ENCODE data around the gene SCUBE1.

Gene SCUBE1

DNA sequence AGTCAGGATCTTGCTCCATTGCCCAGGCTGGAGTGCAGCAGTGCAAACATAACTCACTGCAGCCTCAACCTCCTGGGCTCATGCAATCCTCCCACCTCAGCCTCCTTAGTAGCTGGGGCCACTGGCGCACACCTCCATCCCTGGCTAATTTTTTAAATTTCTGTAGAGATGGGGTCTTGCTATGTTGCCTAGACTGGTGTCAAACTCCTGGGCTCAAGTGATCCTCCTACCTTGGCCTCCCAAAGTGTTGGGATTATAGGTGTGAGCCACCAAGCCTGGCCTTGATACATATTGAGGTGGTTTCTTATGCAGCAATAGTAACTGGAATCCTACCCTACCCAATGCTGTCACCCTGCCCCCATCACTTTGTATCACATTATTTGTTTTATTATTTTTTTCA is 32.4 kb downstream of the SCUBE1 start:
- TF ChIP-seq ZFP30 (CRISPR knock-in tag; IDR thresholded peaks at IDR 0.05) (no peak), TCF4 (CRISPR knock-in tag; IDR thresholded peaks at IDR 0.05; ENCODE audit: borderline replicate concordance) (no peak), OSR1 (CRISPR knock-in tag; IDR thresholded peaks at IDR 0.05) (no peak), TOX (CRISPR knock-in tag; IDR thresholded peaks at IDR 0.05; ENCODE audit: borderline replicate concordance) (no peak), TSHZ2 (CRISPR knock-in tag; IDR thresholded peaks at IDR 0.05) (no peak), ZFP3 (CRISPR knock-in tag; IDR thresholded peaks at IDR 0.05) (no peak), CSDC2 (CRISPR knock-in tag; IDR thresholded peaks at IDR 0.05) (no peak), RARB (CRISPR knock-in tag; IDR thresholded peaks at IDR 0.05) (no peak)
- TF ChIP-seq, protein P1, sequence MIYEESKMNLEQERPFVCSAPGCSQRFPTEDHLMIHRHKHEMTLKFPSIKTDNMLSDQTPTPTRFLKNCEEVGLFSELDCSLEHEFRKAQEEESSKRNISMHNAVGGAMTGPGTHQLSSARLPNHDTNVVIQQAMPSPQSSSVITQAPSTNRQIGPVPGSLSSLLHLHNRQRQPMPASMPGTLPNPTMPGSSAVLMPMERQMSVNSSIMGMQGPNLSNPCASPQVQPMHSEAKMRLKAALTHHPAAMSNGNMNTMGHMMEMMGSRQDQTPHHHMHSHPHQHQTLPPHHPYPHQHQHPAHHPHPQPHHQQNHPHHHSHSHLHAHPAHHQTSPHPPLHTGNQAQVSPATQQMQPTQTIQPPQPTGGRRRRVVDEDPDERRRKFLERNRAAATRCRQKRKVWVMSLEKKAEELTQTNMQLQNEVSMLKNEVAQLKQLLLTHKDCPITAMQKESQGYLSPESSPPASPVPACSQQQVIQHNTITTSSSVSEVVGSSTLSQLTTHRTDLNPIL (CRISPR knock-in tag; IDR thresholded peaks at IDR 0.05; ENCODE audit: low read depth): no peak
- no peak for ATAC-seq

GRCh38 chr22:43310311-43310710 is 32.9 kb downstream of the SCUBE1 start:
- TF ChIP-seq ZNF565 (CRISPR knock-in tag; conservative IDR thresholded peaks at IDR 0.05; ENCODE audit: low read depth): no peak

GRCh38 chr22:43308836-43309235 is 34.3 kb downstream of the SCUBE1 start:
- no peak for ATAC-seq
- no peak for TF ChIP-seq TCF4 (CRISPR knock-in tag; IDR thresholded peaks at IDR 0.05; ENCODE audit: borderline replicate concordance)
- no peak for TF ChIP-seq ISL1 (CRISPR knock-in tag; IDR thresholded peaks at IDR 0.05)
- no peak for TF ChIP-seq ZFP30 (CRISPR knock-in tag; IDR thresholded peaks at IDR 0.05)
- no peak for TF ChIP-seq ESRRG (CRISPR knock-in tag; IDR thresholded peaks at IDR 0.05)
- no peak for TF ChIP-seq PPARA (CRISPR knock-in tag; IDR thresholded peaks at IDR 0.05; ENCODE audit: borderline replicate concordance)
- no peak for TF ChIP-seq TSHZ2 (CRISPR knock-in tag; IDR thresholded peaks at IDR 0.05)
- TF ChIP-seq, protein P1 (CRISPR knock-in tag; IDR thresholded peaks at IDR 0.05; ENCODE audit: low read depth): no peak
- no peak for TF ChIP-seq BACH2 (CRISPR knock-in tag; IDR thresholded peaks at IDR 0.05; ENCODE audit: borderline replicate concordance)
- TF ChIP-seq CSRNP3 (CRISPR knock-in tag; IDR thresholded peaks at IDR 0.05): no peak

More at GRCh38 chr22:43310311-43310710, 32.9 kb downstream of the SCUBE1 start:
- ATAC-seq: no peak

GRCh38 chr22:43308060-43308830 is 34.9 kb downstream of the SCUBE1 start:
- TF ChIP-seq ARNTL (CRISPR knock-in tag; IDR thresholded peaks at IDR 0.05; ENCODE audit: borderline replicate concordance, low read depth): no peak
- no peak for TF ChIP-seq ZFP30 (CRISPR knock-in tag; IDR thresholded peaks at IDR 0.05)
- no peak for TF ChIP-seq ZC3H10 (CRISPR knock-in tag; IDR thresholded peaks at IDR 0.05)
- TF ChIP-seq, protein P1 (CRISPR knock-in tag; IDR thresholded peaks at IDR 0.05; ENCODE audit: low read depth): no peak
- TF ChIP-seq CSRNP3 (CRISPR knock-in tag; IDR thresholded peaks at IDR 0.05): no peak
- no peak for TF ChIP-seq ZNF70 (CRISPR knock-in tag; IDR thresholded peaks at IDR 0.05)
- no peak for TF ChIP-seq ZNF8 (CRISPR knock-in tag; IDR thresholded peaks at IDR 0.05)
- TF ChIP-seq, protein P2, sequence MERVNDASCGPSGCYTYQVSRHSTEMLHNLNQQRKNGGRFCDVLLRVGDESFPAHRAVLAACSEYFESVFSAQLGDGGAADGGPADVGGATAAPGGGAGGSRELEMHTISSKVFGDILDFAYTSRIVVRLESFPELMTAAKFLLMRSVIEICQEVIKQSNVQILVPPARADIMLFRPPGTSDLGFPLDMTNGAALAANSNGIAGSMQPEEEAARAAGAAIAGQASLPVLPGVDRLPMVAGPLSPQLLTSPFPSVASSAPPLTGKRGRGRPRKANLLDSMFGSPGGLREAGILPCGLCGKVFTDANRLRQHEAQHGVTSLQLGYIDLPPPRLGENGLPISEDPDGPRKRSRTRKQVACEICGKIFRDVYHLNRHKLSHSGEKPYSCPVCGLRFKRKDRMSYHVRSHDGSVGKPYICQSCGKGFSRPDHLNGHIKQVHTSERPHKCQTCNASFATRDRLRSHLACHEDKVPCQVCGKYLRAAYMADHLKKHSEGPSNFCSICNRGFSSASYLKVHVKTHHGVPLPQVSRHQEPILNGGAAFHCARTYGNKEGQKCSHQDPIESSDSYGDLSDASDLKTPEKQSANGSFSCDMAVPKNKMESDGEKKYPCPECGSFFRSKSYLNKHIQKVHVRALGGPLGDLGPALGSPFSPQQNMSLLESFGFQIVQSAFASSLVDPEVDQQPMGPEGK (CRISPR knock-in tag; IDR thresholded peaks at IDR 0.05; ENCODE audit: borderline replicate concordance): no peak
- no peak for TF ChIP-seq BACH2 (CRISPR knock-in tag; IDR thresholded peaks at IDR 0.05; ENCODE audit: borderline replicate concordance)
- no peak for ATAC-seq

Measured in SK-N-SH treated with all-trans-retinoic acid at 6 μM for 48 hours (cell line).